GM21423 (cell line): ENCODE data around the gene KRTAP4-9.
"Not testable (repeated sequence)": the region's sequence is repeated elsewhere in the genome, so short reads cannot be mapped to it uniquely, and the experiment has no call there.

Source experiments
- ATAC-seq: cut with Tn5 transposase; IDR thresholded peaks from one replicate; pipeline ENCODE4 v1.9.1; 2021; ENCODE audit warnings: mild to moderate bottlenecking, moderate library complexity; ENCODE audit not compliant: unreplicated experiment

Gene KRTAP4-9

DNA sequence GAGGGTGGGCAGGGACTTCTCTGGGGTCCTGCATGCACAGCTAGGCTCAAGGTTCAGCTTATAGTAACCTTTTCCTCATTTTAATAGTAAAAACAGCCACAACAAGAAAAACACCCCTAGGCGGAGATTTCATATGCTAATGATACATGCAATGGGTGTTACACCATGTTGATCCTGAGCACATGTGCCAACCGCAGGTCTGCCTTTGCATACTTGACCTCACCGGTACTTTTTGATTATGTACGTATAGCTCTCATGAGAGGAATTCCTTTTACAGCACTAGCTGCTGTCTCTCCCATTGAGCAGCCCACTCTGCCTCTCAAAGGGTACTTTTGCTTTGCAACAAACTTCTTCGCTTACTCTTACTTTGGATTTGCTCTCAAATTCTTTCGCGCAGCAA, 9.1 kb upstream of the KRTAP4-9 start:
- ATAC-seq, result no peak

- ATAC-seq, result no peak
These were observed 7.1 kb upstream of the KRTAP4-9 start, which contains the start of gene KRTAP4-8 for GRCh38 chr17:41098042-41098441. KRTAP4-8 (minus strand) TSS chr17:41098142; CDS start chr17:41098084, 58 bp downstream.

DNA sequence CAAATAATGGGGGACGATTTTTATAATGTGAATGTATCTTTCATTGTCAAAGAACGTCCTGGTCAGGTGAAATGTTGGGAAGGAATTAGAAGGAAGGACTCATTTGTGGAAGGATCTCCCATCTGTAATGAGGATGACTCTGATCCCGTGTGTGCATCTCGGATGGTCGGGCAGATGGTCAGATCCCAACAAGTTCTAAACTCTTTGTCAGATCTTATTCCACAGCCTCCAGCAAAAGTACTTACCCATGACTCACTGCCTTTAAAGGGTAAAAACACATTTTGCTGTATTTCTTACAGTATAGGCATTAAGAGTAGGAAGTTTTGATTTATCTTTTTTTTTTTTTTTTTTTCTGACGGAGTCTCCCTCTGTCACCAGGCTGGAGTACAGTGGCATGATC, 6.7 kb upstream of the KRTAP4-9 start:
- no peak for ATAC-seq

GRCh38 chr17:41099682-41100480, 5.3 kb upstream of the KRTAP4-9 start:
- ATAC-seq, result not testable (repeated sequence)

GRCh38 chr17:41101586-41102259, 3.5 kb upstream of the KRTAP4-9 start, which contains the start of gene KRTAP4-16:
KRTAP4-16 (minus strand) TSS chr17:41102209; CDS start chr17:41102209, 0 bp downstream.
- ATAC-seq, result no peak

DNA sequence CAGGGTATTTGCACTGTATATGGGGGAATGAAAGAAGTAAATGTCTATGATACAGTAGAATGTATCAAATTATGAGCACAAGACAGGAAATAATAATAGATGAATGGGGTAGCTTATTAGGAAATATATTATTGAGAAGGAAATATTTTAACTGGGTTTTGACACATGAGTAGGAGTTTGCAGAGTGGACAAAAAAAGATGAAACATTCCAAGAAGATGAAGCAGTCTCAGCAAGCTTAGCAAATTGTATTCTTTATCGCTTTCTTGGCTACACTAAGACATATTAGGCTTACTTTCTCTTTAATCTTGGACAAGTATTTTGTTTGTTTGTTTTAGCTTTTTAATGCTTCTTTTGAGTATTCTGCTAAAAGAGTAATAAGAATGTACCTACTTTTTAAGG, 1.3 kb upstream of the KRTAP4-9 start:
- ATAC-seq, result no peak

GRCh38 chr17:41104386-41105038, 677 bp upstream of the KRTAP4-9 start:
- ATAC-seq, result not testable (repeated sequence)

DNA sequence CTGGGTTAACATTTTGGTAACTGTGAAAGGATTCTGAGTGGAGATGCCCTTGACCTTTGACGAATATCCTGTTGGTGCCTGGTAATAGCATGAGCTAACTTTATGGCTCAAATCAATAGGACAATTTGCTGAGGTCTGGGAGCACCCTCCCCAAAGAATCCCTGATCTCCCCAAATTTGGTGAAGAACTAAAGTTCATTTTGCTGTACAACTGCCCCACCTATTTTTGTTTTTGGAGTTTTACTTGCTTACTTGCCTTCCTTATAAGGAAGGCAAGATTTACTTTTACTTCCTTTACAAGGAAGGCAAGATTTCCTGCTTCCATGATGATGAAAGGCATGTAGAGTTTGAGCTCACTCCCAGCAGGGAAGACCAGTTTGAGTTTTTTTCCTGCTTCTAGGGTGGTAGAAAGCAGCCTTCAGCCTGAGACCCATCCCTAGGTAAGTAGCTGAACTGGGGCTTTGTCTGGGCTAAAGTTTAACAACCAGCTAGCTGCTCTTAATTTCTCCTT, 2.8 kb downstream of the KRTAP4-9 start:
- ATAC-seq, result no peak

- ATAC-seq, result not testable (repeated sequence)
These were observed 3.7 kb downstream of the KRTAP4-9 start for GRCh38 chr17:41108728-41109386.

DNA sequence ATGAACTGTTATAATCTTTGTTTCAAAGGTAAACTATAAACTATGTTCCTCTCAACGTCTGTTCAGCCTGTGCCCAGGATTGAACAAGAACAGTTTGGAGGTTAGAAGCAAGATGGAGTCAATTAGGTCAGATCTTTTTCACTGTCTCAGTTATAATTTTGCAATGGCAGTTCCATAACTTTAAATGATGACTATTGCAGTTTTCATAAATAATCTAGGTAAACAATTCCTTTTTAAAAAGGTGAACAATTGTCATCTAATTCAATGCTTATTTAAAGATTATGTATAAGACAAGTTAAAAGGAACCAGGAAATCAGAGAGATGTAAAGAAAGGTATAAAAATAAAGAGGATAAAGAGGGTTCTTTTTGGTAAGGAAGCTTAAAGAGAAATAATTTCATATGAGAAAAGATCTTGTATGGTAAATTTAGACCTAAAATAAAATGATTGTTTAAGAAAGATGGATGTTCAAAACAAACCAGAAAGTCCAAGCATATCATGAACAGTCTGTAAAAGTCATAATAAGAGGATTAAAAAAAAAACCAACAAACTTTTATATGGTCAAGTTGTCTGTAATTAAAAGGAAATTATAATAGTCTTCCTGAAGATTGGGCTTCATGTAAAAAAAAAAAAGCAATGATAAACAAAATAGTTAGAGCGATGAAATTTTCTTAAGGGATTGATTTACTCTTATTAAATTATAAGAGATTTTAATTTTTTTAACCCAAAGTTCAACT, 6.1 kb downstream of the KRTAP4-9 start:
- no peak for ATAC-seq

GRCh38 chr17:41116297-41116696, 11.1 kb downstream of the KRTAP4-9 start:
- no peak for ATAC-seq

- not testable (repeated sequence) for ATAC-seq
These were observed 12.7 kb downstream of the KRTAP4-9 start, which contains the start of gene KRTAP4-11 for GRCh38 chr17:41117846-41118386. KRTAP4-11 (minus strand) TSS chr17:41118373; CDS start chr17:41118315, 58 bp downstream.

GRCh38 chr17:41118721-41119120, 13.5 kb downstream of the KRTAP4-9 start:
- no peak for ATAC-seq

GRCh38 chr17:41119696-41120690, 14.8 kb downstream of the KRTAP4-9 start:
- not testable (repeated sequence) for ATAC-seq

GRCh38 chr17:41121742-41122141, 16.6 kb downstream of the KRTAP4-9 start:
- no peak for ATAC-seq

DNA sequence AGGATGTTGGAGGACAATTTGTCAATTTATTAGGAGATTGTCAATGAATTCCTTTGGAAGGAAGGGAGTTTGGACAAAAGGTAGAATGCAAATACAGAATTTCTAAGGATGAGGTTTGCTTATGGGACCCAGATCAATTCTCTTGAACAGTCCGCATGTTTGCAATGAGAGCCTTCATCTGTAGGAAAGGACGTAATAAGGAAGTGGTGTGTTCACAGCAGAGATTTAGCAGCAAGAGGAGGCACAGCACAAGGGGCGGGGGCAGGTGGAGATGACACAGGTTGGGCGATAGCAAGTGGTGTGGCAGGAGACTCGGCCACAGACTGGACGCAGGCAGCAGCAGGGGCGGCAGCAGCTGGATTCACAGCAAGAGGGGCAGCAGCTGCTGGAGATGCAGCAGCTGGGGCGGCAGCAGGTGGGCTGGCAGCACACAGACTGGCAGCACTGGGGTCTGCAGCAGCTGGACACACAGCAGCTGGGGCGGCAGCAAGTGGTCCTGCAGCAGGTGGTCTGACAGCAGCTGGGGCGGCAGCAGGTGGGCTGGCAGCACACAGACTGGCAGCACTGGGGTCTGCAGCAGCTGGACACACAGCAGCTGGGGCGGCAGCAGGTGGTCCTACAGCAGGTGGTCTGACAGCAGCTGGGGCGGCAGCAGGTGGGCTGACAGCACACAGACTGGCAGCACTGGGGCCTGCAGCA, 18.3 kb downstream of the KRTAP4-9 start:
- ATAC-seq, result not testable (repeated sequence)

DNA sequence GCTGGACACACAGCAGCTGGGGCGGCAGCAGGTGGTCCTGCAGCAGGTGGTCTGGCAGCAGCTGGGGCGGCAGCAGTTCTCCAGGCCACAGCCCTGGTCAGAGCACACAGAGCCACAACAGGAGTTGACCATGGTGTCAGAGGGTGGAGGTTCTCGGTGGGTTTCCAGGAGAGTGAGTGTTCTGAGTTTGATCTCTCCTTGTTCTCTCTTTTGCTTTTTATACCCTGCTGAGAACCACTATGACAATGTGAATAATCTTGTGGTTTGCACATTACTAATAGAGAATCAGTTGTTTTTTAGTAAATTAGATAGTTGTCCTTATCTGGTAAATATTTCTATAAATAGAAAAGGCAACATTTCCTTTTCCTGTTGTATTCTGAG, 18.8 kb downstream of the KRTAP4-9 start, which contains the start of gene KRTAP4-12:
Gene KRTAP4-12 (minus strand): TSS at position 192 of the 381 bp plus-strand sequence. CDS start 60 bp downstream, at position 132.
- ATAC-seq, result not testable (repeated sequence)

DNA sequence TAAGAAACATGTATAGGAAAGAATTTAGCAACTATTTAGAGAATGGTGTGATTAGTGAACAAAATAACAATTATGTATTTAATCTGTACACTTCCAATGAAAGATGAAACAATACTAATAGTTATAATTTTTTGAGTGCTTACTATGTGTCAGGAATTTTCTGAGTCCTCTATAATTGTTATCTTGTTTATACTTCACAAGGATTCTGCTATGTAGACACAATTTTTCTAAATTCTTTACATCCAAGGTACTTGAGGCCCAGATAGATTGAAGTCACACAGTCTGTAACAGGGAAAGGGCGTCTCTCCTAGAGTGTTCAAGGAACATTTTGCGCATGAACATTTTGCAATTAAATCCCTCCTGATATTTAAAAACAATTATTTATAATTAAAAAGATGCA, 19.9 kb downstream of the KRTAP4-9 start:
- no peak for ATAC-seq
